ENCODE measurements around the gene TMEM256. TPM values are rescaled to one million over a fixed set of nuclear protein-coding genes. Genes with fewer than 3 reads are reported as not detected.

TMEM256 gene
- polyA plus RNA-seq, 3 donors = 39.2 to 81.4 (median 72.6) TPM

DNA sequence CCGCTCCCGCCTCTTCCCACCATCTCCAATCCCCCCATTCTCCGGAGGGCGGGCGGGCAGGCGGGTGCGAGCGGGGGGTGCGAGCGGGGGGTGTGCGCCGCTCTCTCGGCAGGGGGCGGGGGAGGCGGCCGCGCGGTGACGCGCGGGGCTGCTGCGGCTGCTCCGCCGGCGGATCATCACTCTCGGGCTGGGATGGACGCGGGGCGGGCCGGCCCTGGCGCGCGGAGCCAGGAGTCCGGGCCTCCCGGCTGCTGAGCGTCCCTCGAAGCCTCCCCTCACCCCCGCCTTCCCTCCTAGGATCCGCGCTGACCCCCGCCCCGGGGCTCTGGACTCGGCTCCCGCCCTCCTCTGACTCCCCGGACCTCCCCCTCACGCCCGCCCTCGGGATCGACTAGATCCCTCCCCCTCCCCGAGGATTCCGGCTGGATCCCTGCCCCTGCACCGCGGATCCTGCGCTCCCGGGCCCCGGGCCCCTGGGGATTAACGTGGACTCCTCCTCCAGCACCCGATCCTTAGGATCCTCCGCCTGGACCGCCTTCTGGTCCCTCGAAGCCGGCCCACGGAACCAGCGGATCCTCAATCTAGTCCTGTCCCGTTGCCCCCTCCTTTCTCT, 946 bp upstream of the TMEM256 start:
- Histone ChIP-seq H3K4me2 (replicated peaks; ENCODE audit: extremely low read depth, low read length, poor library complexity, severe bottlenecking) (peak overlapping the region; percentile 92), H3K79me2 (ENCODE audit: insufficient read depth, low read length) (peaks cover 3% of the 10 kb centered on the region), H3K9me3 (replicated peaks in 1 of 2; ENCODE audit: control insufficient read depth in 1 of 2, insufficient read depth in 1 of 2, low read length in 2 of 2) (no peaks in the 10 kb centered on the region), H3K27me3 (ENCODE audit: control insufficient read depth in 2 of 2, insufficient read depth in 2 of 2, low read length in 2 of 2) (peaks cover 4 to 37% of the 10 kb centered on the region in 2 donors), H3K4me3 (replicated peaks in 1 of 3; ENCODE audit: low read depth in 2 of 3, low read length in 3 of 3) (peak overlapping the region; percentile 57 to 86 (median 59)), H3K36me3 (replicated peaks in 1 of 2; ENCODE audit: control insufficient read depth in 1 of 2, insufficient read depth in 2 of 2, low read length in 2 of 2) (no peaks in the 10 kb centered on the region), H4K20me1 (ENCODE audit: insufficient read depth, low read length) (no peaks in the 10 kb centered on the region), H2AFZ (ENCODE audit: insufficient read depth, low read depth, low read length, poor library complexity, severe bottlenecking) (peak overlapping the region; percentile 90), H3K4me1 (ENCODE audit: control insufficient read depth in 1 of 2, insufficient read depth in 2 of 2, low read length in 2 of 2) (peaks cover 13 to 24% of the 10 kb centered on the region in 2 donors), H3K27ac (ENCODE audit: low read depth in 1 of 2, low read length in 2 of 2) (peak overlapping the region in 1 of 2 donors; percentile 70), H3K9ac (ENCODE audit: insufficient read depth, low read length, poor library complexity, severe bottlenecking) (peak overlapping the region; percentile 62)
- H3K27me3 Mint-ChIP-seq (ENCODE audit: low read depth in 3 of 3) = peaks cover 34 to 46% (median 40%) of the 10 kb centered on the region in 3 donors
- peak overlapping the region in 5 of 7 donors; percentile 50 to 99 (median 97) for H3K27ac Mint-ChIP-seq
- peaks cover 0 to 8% (median 3%) of the 10 kb centered on the region in 7 donors for H3K9me3 Mint-ChIP-seq
- peak in 2 of 3 donors; percentile 41 to 59 for DNase-seq
- H3K36me3 Mint-ChIP-seq = peaks cover 5% of the 10 kb centered on the region in 2 donors
- peak overlapping the region; percentile 86 to 95 for H3K4me3 Mint-ChIP-seq
- WGBS (ENCODE audit: insufficient coverage) = under 1% methylated on average over 53 of the region's 65 CpGs
- TF ChIP-seq, protein P1, sequence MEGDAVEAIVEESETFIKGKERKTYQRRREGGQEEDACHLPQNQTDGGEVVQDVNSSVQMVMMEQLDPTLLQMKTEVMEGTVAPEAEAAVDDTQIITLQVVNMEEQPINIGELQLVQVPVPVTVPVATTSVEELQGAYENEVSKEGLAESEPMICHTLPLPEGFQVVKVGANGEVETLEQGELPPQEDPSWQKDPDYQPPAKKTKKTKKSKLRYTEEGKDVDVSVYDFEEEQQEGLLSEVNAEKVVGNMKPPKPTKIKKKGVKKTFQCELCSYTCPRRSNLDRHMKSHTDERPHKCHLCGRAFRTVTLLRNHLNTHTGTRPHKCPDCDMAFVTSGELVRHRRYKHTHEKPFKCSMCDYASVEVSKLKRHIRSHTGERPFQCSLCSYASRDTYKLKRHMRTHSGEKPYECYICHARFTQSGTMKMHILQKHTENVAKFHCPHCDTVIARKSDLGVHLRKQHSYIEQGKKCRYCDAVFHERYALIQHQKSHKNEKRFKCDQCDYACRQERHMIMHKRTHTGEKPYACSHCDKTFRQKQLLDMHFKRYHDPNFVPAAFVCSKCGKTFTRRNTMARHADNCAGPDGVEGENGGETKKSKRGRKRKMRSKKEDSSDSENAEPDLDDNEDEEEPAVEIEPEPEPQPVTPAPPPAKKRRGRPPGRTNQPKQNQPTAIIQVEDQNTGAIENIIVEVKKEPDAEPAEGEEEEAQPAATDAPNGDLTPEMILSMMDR (IDR thresholded peaks at IDR 0.05) = no peak
- intact Hi-C loops (cut with micrococcal nuclease) = loop anchor here in 1 of 2 donors (1.0 to 10.0 kb wide), 4 partner anchors 31 to 190 kb away; partner anchors contain the start of genes ACADVL, CTDNEP1, DLG4 and ELP5
- H3K4me1 Mint-ChIP-seq = peaks cover 21% of the 10 kb centered on the region

DNA sequence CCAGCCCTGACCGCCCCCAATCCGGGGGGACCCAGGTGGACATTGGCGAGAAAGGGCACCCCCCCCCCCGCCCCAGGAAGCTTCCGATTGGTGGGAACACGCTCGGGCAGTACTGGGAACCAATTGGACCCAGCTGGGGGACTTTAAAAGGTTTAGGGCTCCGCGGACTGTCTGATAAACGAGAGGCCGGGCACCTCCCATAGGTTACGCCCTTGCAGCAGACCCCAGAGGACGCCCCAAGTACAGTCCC, 245 bp downstream of the TMEM256 start:
- H3K4me1 Mint-ChIP-seq = peaks cover 21% of the 10 kb centered on the region
- peak overlapping the region; percentile 57 to 86 (median 62) for H3K4me3 ChIP-seq (replicated peaks in 1 of 3; ENCODE audit: low read depth in 2 of 3, low read length in 3 of 3)
- H4K20me1 ChIP-seq (ENCODE audit: insufficient read depth, low read length) = no peaks in the 10 kb centered on the region
- no peak for DNase-seq
- TF ChIP-seq, protein P1 (IDR thresholded peaks at IDR 0.05) = no peak
- peak overlapping the region; percentile 62 for H3K9ac ChIP-seq (ENCODE audit: insufficient read depth, low read length, poor library complexity, severe bottlenecking)
- H3K27ac Mint-ChIP-seq = peak overlapping the region; percentile 67 to 98 (median 92)
- peaks cover 3% of the 10 kb centered on the region for H3K79me2 ChIP-seq (ENCODE audit: insufficient read depth, low read length)
- H3K36me3 Mint-ChIP-seq = peaks cover 5% of the 10 kb centered on the region in 2 donors
- peaks cover 29 to 36% (median 29%) of the 10 kb centered on the region in 3 donors for H3K27me3 Mint-ChIP-seq (ENCODE audit: low read depth in 3 of 3)
- H3K27ac ChIP-seq (ENCODE audit: low read depth in 1 of 2, low read length in 2 of 2) = peak overlapping the region; percentile 59 to 70
- peaks cover 0 to 11% (median 0%) of the 10 kb centered on the region in 7 donors for H3K9me3 Mint-ChIP-seq
- peaks cover 4 to 28% of the 10 kb centered on the region in 2 donors for H3K27me3 ChIP-seq (ENCODE audit: control insufficient read depth in 2 of 2, insufficient read depth in 2 of 2, low read length in 2 of 2)
- intact Hi-C loops (cut with micrococcal nuclease) = loop anchor here in 1 of 2 donors (2.0 to 10.0 kb wide), 4 partner anchors 75 to 189 kb away; partner anchors contain the start of genes ACADVL, CTDNEP1, DLG4 and ELP5
- peaks cover 13 to 24% of the 10 kb centered on the region in 2 donors for H3K4me1 ChIP-seq (ENCODE audit: control insufficient read depth in 1 of 2, insufficient read depth in 2 of 2, low read length in 2 of 2)
- peak overlapping the region; percentile 92 for H3K4me2 ChIP-seq (replicated peaks; ENCODE audit: extremely low read depth, low read length, poor library complexity, severe bottlenecking)
- H3K36me3 ChIP-seq (replicated peaks in 1 of 2; ENCODE audit: control insufficient read depth in 1 of 2, insufficient read depth in 2 of 2, low read length in 2 of 2) = no peaks in the 10 kb centered on the region
- no peaks in the 10 kb centered on the region for H3K9me3 ChIP-seq (replicated peaks in 1 of 2; ENCODE audit: control insufficient read depth in 1 of 2, insufficient read depth in 1 of 2, low read length in 2 of 2)
- WGBS (ENCODE audit: insufficient coverage) = 0% methylated on average over 8 of the region's 13 CpGs
- H2AFZ ChIP-seq (ENCODE audit: insufficient read depth, low read depth, low read length, poor library complexity, severe bottlenecking) = peak overlapping the region; percentile 90
- peak overlapping the region; percentile 86 to 89 for H3K4me3 Mint-ChIP-seq

All from CD14-positive monocyte (primary cell).